BJ (cell line): ENCODE data around the gene GDE1. TPM values are rescaled to one million over a fixed set of nuclear protein-coding genes. Genes with fewer than 3 reads are reported as not detected.

Source experiments
- polyA plus RNA-seq: library from polyadenylated mRNA; depleted of rRNA; stranded (reverse); fragments of >200 nt; gene quantifications from 2 replicates; pipeline ENCODE4 v1.2.3, GENCODE V29; 2011; rRNA removed

Gene GDE1
- polyA plus RNA-seq, 1 experiment: 39.7 TPM

Other genes starting within 250 kb of the GDE1 start
- not detected in 2 replicates for gene CLEC19A, start 236.4 kb downstream of the GDE1 start, polyA plus RNA-seq
- not detected in 2 replicates for gene TMC5, start 104.2 kb downstream of the GDE1 start, polyA plus RNA-seq
- 2.6 and 5.6 TPM in 2 replicates for gene CCP110, start 1.8 kb upstream of the GDE1 start, polyA plus RNA-seq
- gene VPS35L, start 33.6 kb upstream of the GDE1 start, polyA plus RNA-seq: 40.1 and 83.2 TPM in 2 replicates
- gene KNOP1, start 196.1 kb upstream of the GDE1 start, polyA plus RNA-seq: 5.0 and 6.8 TPM in 2 replicates
- gene IQCK, start 196.2 kb upstream of the GDE1 start, polyA plus RNA-seq: 4.5 and 6.0 TPM in 2 replicates